CD4-positive, alpha-beta T cell (primary cell): ENCODE results near the gene FNDC10. TPM values are rescaled to one million over a fixed set of nuclear protein-coding genes. Genes with fewer than 3 reads are reported as not detected.
"Not testable (repeated sequence)": the region's sequence is repeated elsewhere in the genome, so short reads cannot be mapped to it uniquely, and the experiment has no call there.

Source experiments
- ATAC-seq: fragments of 200-7000 bp; cut with Tn5 transposase; one replicate; pipeline ENCODE4 v1.10.0; 2022; ENCODE audit warnings: mild to moderate bottlenecking; ENCODE audit not compliant: poor library complexity
- CTCF ChIA-PET: fragments of 350-600 bp; sonication (Branson Sonifier 250); formaldehyde crosslinking; loops from one replicate; lab custom pipeline; 2021; ENCODE audit warnings: antibody characterized with exemption, inconsistent platforms; lab: Charles Lee
- POLR2A ChIA-PET: fragments of 350-600 bp; sonication (Branson Sonifier 250); formaldehyde crosslinking; loops from one replicate; lab custom pipeline; 2021; ENCODE audit warnings: antibody characterized with exemption, inconsistent platforms; lab: Charles Lee
- DNase-seq, 14 experiments: peaks; one replicate each; pipeline ENCODE4 v3.0.0-alpha.2; 2013 to 2020; ENCODE audit warnings: mixed read lengths in 2 of 14
- H3K27ac ChIP-seq, 2 donors: one replicate each; pipeline versions ENCODE4 v1.5.1 to v1.7.0; 2013; ENCODE audit warnings: low read length in 2 of 2, low read depth in 1 of 2, mild to moderate bottlenecking in 1 of 2
- H3K27me3 ChIP-seq, 2 experiments: 1 replicate in 1 of 2; 2 replicates in 1 of 2; pipeline versions ENCODE4 v1.6.1 to v1.7.0; 2013; ENCODE audit warnings: low read length in 2 of 2, control low read depth in 1 of 2, mild to moderate bottlenecking in 1 of 2, moderate library complexity in 1 of 2; ENCODE audit not compliant: insufficient read depth in 2 of 2, control insufficient read depth in 1 of 2
- H3K36me3 ChIP-seq: one replicate; pipeline ENCODE4 v1.6.1; 2013; ENCODE audit warnings: low read length, control low read depth; ENCODE audit not compliant: insufficient read depth
- H3K4me1 ChIP-seq: one replicate; pipeline ENCODE4 v1.6.1; 2013; ENCODE audit warnings: low read length, control low read depth; ENCODE audit not compliant: insufficient read depth
- H3K4me3 ChIP-seq: one replicate; pipeline ENCODE4 v1.5.1; 2013; ENCODE audit warnings: mild to moderate bottlenecking, low read length, moderate library complexity
- H3K9me3 ChIP-seq, 2 experiments: 1 replicate in 1 of 2; 2 replicates in 1 of 2; pipeline versions ENCODE4 v1.6.1 to v1.7.0; 2013; ENCODE audit warnings: low read length in 2 of 2, mild to moderate bottlenecking in 2 of 2, control low read depth in 1 of 2, moderate library complexity in 1 of 2; ENCODE audit not compliant: control insufficient read depth in 1 of 2, insufficient read depth in 1 of 2
- H3K27ac Mint-ChIP-seq: one replicate; pipeline ENCODE4 v1.8.0; 2020; ENCODE audit warnings: mixed read lengths
- H3K27me3 Mint-ChIP-seq: one replicate; pipeline ENCODE4 v1.8.0; 2021; ENCODE audit warnings: mixed read lengths
- H3K36me3 Mint-ChIP-seq: one replicate; pipeline ENCODE4 v1.8.0; 2021; ENCODE audit warnings: low read depth, mixed read lengths
- H3K4me1 Mint-ChIP-seq: one replicate; pipeline ENCODE4 v1.8.0; 2021; ENCODE audit warnings: low read depth, mixed read lengths
- H3K4me3 Mint-ChIP-seq: one replicate; pipeline ENCODE4 v1.8.0; 2020; ENCODE audit warnings: mild to moderate bottlenecking, mixed read lengths
- H3K9me3 Mint-ChIP-seq: one replicate; pipeline ENCODE4 v1.8.0; 2020; ENCODE audit warnings: mixed read lengths
- intact Hi-C, 2 experiments: fragments of 100-400 bp; cut with DNase I in 1 of 2; cut with micrococcal nuclease in 1 of 2; formaldehyde crosslinking; loops; one replicate each; pipeline versions ENCODE4 v1.15.1 to v1.9.0; 2023 to 2025; cut with DNase I, micrococcal nuclease
- polyA plus RNA-seq, 2 donors: library from polyadenylated mRNA; unstranded; fragments of 120-200 nt; gene quantifications; one replicate each; pipeline ENCODE4 v1.2.1, GENCODE V29; 2013
- total RNA-seq, 174 experiments: library from RNA in 2 of 174; stranded (reverse) in 2 of 174; gene quantifications; one replicate each; pipeline ENCODE4 v1.2.3 and lab custom pipeline; 2021 to 2026
- TF ChIP-seq, protein P1 (sequence below): fragments of 200-600 bp; IDR thresholded peaks from one replicate; pipeline ENCODE4 v1.8.0; 2022; ENCODE audit warnings: antibody characterized with exemption, mild to moderate bottlenecking

Gene FNDC10
- total RNA-seq (1 to 10 TPM; 1.0 to 1.3 TPM), total RNA-seq (lab: John Stamatoyannopoulos, UW) (0.15 to 8.3 (median 2.8) reads per million in 172 experiments)
- 3.5 TPM for polyA plus RNA-seq (2013, experiment 1 of 2)
- 3.0 TPM for polyA plus RNA-seq (2013, experiment 2 of 2)

DNA sequence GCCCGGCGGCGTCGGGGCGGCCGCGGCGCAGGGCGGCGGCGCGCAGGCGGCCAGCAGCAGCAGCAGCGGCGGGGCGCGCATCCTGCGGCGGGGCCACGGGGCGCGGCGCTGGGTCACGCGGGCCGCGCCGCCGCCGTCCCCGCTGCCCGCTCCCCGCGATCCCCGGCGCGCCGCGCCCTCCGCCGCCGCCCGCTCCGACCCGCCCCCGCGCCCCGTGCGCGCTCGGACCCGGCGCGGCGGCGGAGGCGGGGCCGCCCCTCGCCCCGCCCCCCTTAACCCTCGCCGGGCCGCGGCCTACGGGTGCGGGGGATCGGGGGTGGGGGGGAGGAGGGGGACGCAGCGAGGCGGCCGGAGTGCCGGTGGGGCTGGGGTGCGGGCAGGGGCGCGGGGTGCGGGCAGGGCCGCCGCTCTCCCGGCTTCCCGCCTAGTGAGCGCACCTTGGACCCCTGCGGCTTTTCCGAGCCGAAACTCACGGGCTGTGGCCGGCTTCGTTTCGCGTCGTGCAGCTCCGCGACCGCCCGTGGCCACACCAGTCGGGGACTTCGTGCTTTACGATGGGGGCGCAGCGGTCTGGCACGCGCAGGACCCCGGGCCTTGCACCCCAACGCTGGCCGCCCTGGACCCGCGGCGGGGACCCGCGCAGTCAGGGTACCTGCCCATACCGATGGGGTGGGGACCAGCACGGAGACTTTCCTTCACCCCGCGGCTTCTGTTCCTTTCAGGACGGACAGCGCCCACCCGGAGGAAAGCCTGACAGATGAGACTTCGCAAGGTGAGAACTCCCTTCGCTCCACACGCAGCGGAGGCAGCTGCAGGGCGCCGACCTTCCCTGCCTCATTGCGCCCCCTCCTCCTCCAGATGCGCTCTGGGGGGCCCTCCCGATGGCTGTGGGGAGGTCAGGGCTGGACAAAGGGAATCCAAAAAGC lies at the start of gene FNDC10:
Gene FNDC10 (minus strand): TSS at position 201 of the 926 bp plus-strand sequence. CDS start 120 bp downstream, at position 81.
- TF ChIP-seq, protein P1, sequence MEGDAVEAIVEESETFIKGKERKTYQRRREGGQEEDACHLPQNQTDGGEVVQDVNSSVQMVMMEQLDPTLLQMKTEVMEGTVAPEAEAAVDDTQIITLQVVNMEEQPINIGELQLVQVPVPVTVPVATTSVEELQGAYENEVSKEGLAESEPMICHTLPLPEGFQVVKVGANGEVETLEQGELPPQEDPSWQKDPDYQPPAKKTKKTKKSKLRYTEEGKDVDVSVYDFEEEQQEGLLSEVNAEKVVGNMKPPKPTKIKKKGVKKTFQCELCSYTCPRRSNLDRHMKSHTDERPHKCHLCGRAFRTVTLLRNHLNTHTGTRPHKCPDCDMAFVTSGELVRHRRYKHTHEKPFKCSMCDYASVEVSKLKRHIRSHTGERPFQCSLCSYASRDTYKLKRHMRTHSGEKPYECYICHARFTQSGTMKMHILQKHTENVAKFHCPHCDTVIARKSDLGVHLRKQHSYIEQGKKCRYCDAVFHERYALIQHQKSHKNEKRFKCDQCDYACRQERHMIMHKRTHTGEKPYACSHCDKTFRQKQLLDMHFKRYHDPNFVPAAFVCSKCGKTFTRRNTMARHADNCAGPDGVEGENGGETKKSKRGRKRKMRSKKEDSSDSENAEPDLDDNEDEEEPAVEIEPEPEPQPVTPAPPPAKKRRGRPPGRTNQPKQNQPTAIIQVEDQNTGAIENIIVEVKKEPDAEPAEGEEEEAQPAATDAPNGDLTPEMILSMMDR = no peak
- H3K36me3 Mint-ChIP-seq = no peaks in the 10 kb centered on the region
- POLR2A ChIA-PET = interaction anchor here (1.8 to 3.4 kb wide), 2 partner anchors 14 to 29 kb away, joined by 4 to 22 read pairs; partner anchors contain the start of gene MIB2
- Histone ChIP-seq H3K4me3 (peak within 1 kb of the TSS; percentile 35), H3K36me3 (no peaks in the 10 kb centered on the region), H3K4me1 (peaks cover 25% of the 10 kb centered on the region), H3K27me3 (peaks cover 0 to 4% of the 10 kb centered on the region in 2 experiments), H3K27ac (no peak within 1 kb of the TSS), H3K9me3 (no peaks in the 10 kb centered on the region)
- peak within 1 kb of the TSS; percentile 83 for H3K4me3 Mint-ChIP-seq
- ATAC-seq (peak; percentile 30), DNase-seq (peak in 3 of 14 experiments; percentile 25 to 37 (median 29))
- no peaks in the 10 kb centered on the region for H3K9me3 Mint-ChIP-seq
- peaks cover 8% of the 10 kb centered on the region for H3K4me1 Mint-ChIP-seq
- H3K27me3 Mint-ChIP-seq = no peaks in the 10 kb centered on the region
- H3K27ac Mint-ChIP-seq = peak within 1 kb of the TSS; percentile 33
- CTCF ChIA-PET = no interaction called here
- intact Hi-C loops = no loop called here

DNA sequence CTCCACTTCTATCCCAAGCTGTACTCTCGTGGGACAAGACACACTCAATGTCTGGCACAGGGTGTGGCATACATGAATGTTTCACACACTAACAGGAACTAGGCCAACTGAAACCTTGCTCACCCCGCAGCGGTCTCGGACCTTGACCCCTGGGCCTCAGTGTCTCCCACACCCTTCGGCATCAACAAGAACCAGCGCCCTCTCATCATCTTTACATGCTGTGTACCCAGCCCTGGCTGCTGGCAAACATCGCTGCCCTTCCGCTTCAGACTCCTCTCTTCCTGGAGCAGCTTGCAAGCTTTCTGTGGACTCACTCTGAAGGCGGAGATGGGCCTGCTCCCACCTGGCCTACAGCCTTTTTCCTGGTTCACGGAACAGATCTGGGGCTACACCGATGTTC lies 48.3 kb upstream of the FNDC10 start:
- intact Hi-C loops, H3K4me3 Mint-ChIP-seq, H3K9me3 ChIP-seq, DNase-seq, H3K9me3 Mint-ChIP-seq, H3K4me1 ChIP-seq, H3K4me1 Mint-ChIP-seq, H3K27me3 Mint-ChIP-seq, ATAC-seq, POLR2A ChIA-PET, H3K27me3 ChIP-seq, H3K27ac Mint-ChIP-seq, H3K4me3 ChIP-seq, H3K27ac ChIP-seq, CTCF ChIA-PET: not testable (repeated sequence)
- peaks cover 63% of the 10 kb centered on the region for H3K36me3 Mint-ChIP-seq
- H3K36me3 ChIP-seq = peaks cover 41% of the 10 kb centered on the region

DNA sequence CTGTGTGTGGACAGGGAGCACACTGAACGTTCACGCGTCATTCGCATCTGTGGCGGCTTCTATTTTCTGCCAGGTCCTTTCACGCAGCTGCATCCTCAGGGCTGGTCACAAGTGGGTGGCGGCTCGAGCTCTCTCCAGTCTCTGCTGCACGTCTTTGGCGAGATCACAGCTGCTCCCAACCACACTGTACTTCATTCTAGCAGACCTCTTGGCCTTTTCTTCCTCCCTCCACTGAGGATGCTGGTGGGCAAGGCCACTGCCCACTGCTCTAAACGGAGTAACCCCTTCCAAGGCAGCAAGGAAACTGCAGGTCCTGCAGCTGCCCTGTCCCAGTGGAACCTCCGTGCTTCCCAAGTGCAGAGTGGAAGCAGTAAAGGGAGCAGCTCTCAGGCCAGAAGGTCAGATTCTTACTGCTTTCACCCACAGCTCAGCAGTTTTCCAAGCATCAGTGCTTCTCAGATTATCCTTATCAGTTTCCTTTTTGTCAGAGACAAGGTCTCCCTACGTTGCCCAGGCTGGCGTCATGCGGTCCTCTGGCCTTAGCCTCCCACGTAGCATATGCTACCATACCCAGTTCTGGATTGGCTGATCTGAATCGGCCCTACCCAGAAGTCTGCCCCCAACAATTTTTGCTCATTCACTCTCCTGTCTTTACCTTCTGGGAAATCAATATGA lies 47.8 kb upstream of the FNDC10 start:
- peaks cover 57% of the 10 kb centered on the region for H3K36me3 Mint-ChIP-seq
- H3K36me3 ChIP-seq = peaks cover 39% of the 10 kb centered on the region
- H3K4me1 Mint-ChIP-seq, intact Hi-C loops, ATAC-seq, POLR2A ChIA-PET, H3K27ac Mint-ChIP-seq, H3K4me1 ChIP-seq, H3K9me3 Mint-ChIP-seq, CTCF ChIA-PET, DNase-seq, H3K27me3 ChIP-seq, H3K9me3 ChIP-seq, H3K4me3 Mint-ChIP-seq, H3K27ac ChIP-seq, H3K27me3 Mint-ChIP-seq, H3K4me3 ChIP-seq: not testable (repeated sequence)

DNA sequence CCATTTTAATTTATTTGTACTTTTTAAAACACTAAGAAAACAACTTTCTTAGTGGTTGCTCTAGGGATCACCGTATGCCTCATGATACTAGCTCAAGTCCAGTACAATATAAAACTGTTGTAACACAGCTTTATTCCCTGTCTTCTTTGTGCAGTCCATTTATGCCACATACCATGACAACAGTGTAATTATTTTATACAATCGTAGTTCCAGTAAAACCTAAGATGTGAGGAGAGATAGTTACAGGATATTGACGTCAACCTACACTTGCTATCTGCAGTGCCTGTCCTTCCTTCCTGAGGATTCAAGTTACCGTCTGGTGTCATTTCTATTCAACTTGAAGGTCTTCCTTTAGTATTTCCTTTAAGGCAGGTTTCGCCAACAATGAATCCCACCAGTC lies 46.4 kb upstream of the FNDC10 start:
- intact Hi-C loops, H3K4me1 ChIP-seq: not testable (repeated sequence)

DNA sequence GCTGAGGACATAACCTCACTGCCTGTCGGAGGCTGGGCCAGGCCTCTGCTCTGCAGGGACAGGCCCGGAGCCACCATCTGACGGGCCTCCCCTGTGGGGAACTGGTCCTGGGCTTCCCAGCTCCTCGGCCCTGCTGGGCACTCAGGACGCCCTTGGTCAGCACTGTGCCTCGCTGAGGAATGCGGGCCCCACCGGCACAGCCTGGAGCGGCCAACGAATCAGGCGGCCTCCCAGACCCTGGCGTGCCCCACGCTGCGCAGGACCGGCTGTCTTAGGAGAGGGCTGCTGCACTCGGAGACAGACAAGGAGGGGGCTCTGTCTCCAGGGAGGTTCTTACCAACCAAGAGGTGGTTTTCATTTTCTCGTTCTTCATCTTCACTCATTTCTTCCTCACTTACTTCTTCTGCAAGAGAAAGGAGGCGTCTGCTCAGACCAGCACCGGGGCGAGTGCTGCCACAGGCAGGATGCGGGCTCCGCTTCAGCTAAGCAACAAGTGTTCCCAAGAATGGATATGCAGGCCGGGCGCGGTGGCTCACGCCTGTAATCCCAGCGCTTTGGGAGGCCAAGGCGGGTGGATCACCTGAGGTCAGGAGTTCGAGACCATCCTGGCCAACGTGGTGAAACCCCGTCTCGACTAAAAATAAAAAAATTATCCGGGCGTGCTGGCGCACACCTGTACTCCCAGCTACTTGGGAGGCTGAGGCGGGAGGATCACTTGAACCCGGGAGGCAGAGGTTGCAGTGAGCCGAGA lies 41.0 kb upstream of the FNDC10 start:
- H3K36me3 ChIP-seq = peaks cover 11% of the 10 kb centered on the region
- H3K27me3 Mint-ChIP-seq, H3K9me3 ChIP-seq, H3K9me3 Mint-ChIP-seq, H3K4me3 ChIP-seq, H3K36me3 Mint-ChIP-seq, H3K4me3 Mint-ChIP-seq, CTCF ChIA-PET, H3K27ac ChIP-seq, H3K4me1 Mint-ChIP-seq, POLR2A ChIA-PET, ATAC-seq, H3K4me1 ChIP-seq, intact Hi-C loops, DNase-seq, H3K27me3 ChIP-seq, H3K27ac Mint-ChIP-seq: not testable (repeated sequence)

More for the DNA sequence above, 46.4 kb upstream of the FNDC10 start:
- POLR2A ChIA-PET, H3K4me1 Mint-ChIP-seq, H3K4me3 Mint-ChIP-seq, H3K27ac Mint-ChIP-seq, H3K27ac ChIP-seq, H3K9me3 Mint-ChIP-seq, CTCF ChIA-PET, H3K4me3 ChIP-seq, H3K9me3 ChIP-seq, ATAC-seq, H3K27me3 Mint-ChIP-seq, DNase-seq, H3K27me3 ChIP-seq: not testable (repeated sequence)
- peaks cover 43% of the 10 kb centered on the region for H3K36me3 Mint-ChIP-seq
- H3K36me3 ChIP-seq = peaks cover 29% of the 10 kb centered on the region
